H1 (cell line): Measurements from ENCODE around the gene HIPK2. TPM values are rescaled to one million over a fixed set of nuclear protein-coding genes. Genes with fewer than 3 reads are reported as not detected.

Experiments
- CTCF ChIA-PET: fragments of 300-600 bp; sonication (Branson Sonifier 250); formaldehyde crosslinking; loops from one replicate; lab custom pipeline; 2021; ENCODE audit not compliant: partially characterized antibody; lab: Charles Lee
- POLR2A ChIA-PET: fragments of 300-600 bp; sonication (Branson Sonifier 250); formaldehyde crosslinking; loops from one replicate; lab custom pipeline; 2021; ENCODE audit warnings: inconsistent platforms; ENCODE audit not compliant: partially characterized antibody; lab: Charles Lee
- DNase-seq, 2 experiments: peaks; one replicate each; pipeline versions ENCODE4 v3.0.0 to v3.0.0-alpha.2; 2010 to 2022; ENCODE audit warnings: low spot score in 2 of 2, low read depth in 1 of 2, mixed read lengths in 1 of 2
- FAIRE-seq: peaks from 2 replicates; lab custom pipeline; 2011; peaks lifted over from hg19 to GRCh38; lab: Jason Lieb, UNC
- H2AFZ ChIP-seq: 2 replicates; pipeline ENCODE4 v1.8.1; 2012; ENCODE audit warnings: low read length, inconsistent platforms
- H2AK5ac ChIP-seq: 2 replicates; pipeline ENCODE4 v1.6.1; 2013; ENCODE audit warnings: low read depth, low read length
- H2BK120ac ChIP-seq: replicated peaks from 2 replicates; pipeline ENCODE3; 2013; ENCODE audit warnings: low read depth, low read length, inconsistent platforms
- H2BK12ac ChIP-seq: 2 replicates; pipeline ENCODE4 v1.6.1; 2013; ENCODE audit warnings: low read depth, low read length
- H2BK15ac ChIP-seq: 2 replicates; pipeline ENCODE4 v1.6.1; 2013; ENCODE audit warnings: low read length
- H2BK20ac ChIP-seq: 2 replicates; pipeline ENCODE4 v1.6.1; 2013; ENCODE audit warnings: low read length
- H2BK5ac ChIP-seq: 2 replicates; pipeline ENCODE4 v1.6.1; 2013; ENCODE audit warnings: low read depth, low read length
- H3K14ac ChIP-seq: 2 replicates; pipeline ENCODE4 v1.6.1; 2013; ENCODE audit warnings: inconsistent platforms; ENCODE audit not compliant: insufficient read length
- H3K18ac ChIP-seq: 2 replicates; pipeline ENCODE4 v1.6.1; 2013; ENCODE audit warnings: low read length; ENCODE audit errors: extremely low read depth
- H3K23ac ChIP-seq: 2 replicates; pipeline ENCODE4 v1.6.1; 2013; ENCODE audit warnings: inconsistent platforms; ENCODE audit not compliant: insufficient read length
- H3K23me2 ChIP-seq: 2 replicates; pipeline ENCODE4 v1.6.1; 2013; ENCODE audit warnings: low read depth, low read length
- H3K27ac ChIP-seq: 2 replicates; pipeline ENCODE4 v1.6.1; 2011; ENCODE audit warnings: low read depth, low read length, inconsistent platforms
- H3K27me3 ChIP-seq, 4 experiments: replicated peaks in 1 of 4; 1 replicate in 1 of 4; 2 replicates in 3 of 4; pipeline versions ENCODE4 v1.6.1 to v1.8.1; 2011 to 2013; ENCODE audit warnings: low read length in 3 of 4, mild to moderate bottlenecking in 3 of 4, inconsistent platforms in 2 of 4, mixed read lengths in 2 of 4, moderate library complexity in 1 of 4; ENCODE audit not compliant: control insufficient read depth in 3 of 4, insufficient read depth in 3 of 4; ENCODE audit errors: extremely low read depth in 1 of 4
- H3K36me3 ChIP-seq, 4 experiments: 2 replicates each; pipeline versions ENCODE4 v1.6.1 to v1.8.1; 2011 to 2013; ENCODE audit warnings: mild to moderate bottlenecking in 4 of 4, low read length in 3 of 4, moderate library complexity in 2 of 4, control low read depth in 1 of 4, inconsistent platforms in 1 of 4; ENCODE audit not compliant: insufficient read depth in 4 of 4, control insufficient read depth in 2 of 4
- H3K4ac ChIP-seq: replicated peaks from 2 replicates; pipeline ENCODE3; 2013; ENCODE audit warnings: low read length, low read depth, mixed read lengths, inconsistent platforms; ENCODE audit not compliant: insufficient read length
- H3K4me1 ChIP-seq, 4 experiments: replicated peaks in 1 of 4; 1 replicate in 1 of 4; 2 replicates in 3 of 4; pipeline versions ENCODE4 v1.6.1 to v1.8.1; 2011 to 2013; ENCODE audit warnings: low read length in 3 of 4, inconsistent platforms in 2 of 4, mixed read lengths in 1 of 4; ENCODE audit not compliant: insufficient read depth in 4 of 4, control insufficient read depth in 3 of 4
- H3K4me2 ChIP-seq, 2 experiments: 2 replicates each; pipeline versions ENCODE4 v1.6.1 to v1.8.1; 2011 to 2013; ENCODE audit warnings: low read depth in 2 of 2, low read length in 2 of 2, control low read depth in 1 of 2, inconsistent platforms in 1 of 2, mild to moderate bottlenecking in 1 of 2; ENCODE audit not compliant: insufficient read depth in 1 of 2
- H3K4me3 ChIP-seq, 4 experiments: fragments of 200-600, 300-600 bp in 1 of 4; sonication (generic), shearing (Covaris generic), sonication (Bioruptor Twin) in 1 of 4; 2 replicates each; pipeline versions ENCODE4 v1.5.1 to v1.8.1; 2011 to 2016; ENCODE audit warnings: low read length in 4 of 4, low read depth in 3 of 4, control low read depth in 2 of 4, inconsistent platforms in 2 of 4, mild to moderate bottlenecking in 2 of 4, mixed read lengths in 1 of 4, moderate library complexity in 1 of 4; ENCODE audit not compliant: insufficient read depth in 2 of 4; ENCODE audit errors: extremely low read depth in 1 of 4
- H3K56ac ChIP-seq: replicated peaks from 2 replicates; pipeline ENCODE3; 2013; ENCODE audit warnings: low read depth, mild to moderate bottlenecking, mixed read lengths, low read length, inconsistent platforms; ENCODE audit not compliant: insufficient read length
- H3K79me1 ChIP-seq: 2 replicates; pipeline ENCODE4 v1.6.1; 2013; ENCODE audit warnings: low read depth, low read length, control low read depth
- H3K79me2 ChIP-seq, 2 experiments: 2 replicates each; pipeline versions ENCODE4 v1.6.1 to v1.8.1; 2012 to 2013; ENCODE audit warnings: low read length in 2 of 2, mild to moderate bottlenecking in 2 of 2, inconsistent platforms in 1 of 2; ENCODE audit not compliant: insufficient read depth in 2 of 2, control insufficient read depth in 1 of 2
- H3K9ac ChIP-seq, 4 experiments: replicated peaks in 1 of 4; 1 replicate in 1 of 4; 2 replicates in 3 of 4; pipeline versions ENCODE4 v1.6.1 to v1.8.1; 2011 to 2013; ENCODE audit warnings: low read depth in 3 of 4, low read length in 3 of 4, control low read depth in 2 of 4, mild to moderate bottlenecking in 2 of 4, moderate library complexity in 2 of 4, inconsistent platforms in 1 of 4; ENCODE audit errors: extremely low read depth in 1 of 4
- H3K9me3 ChIP-seq, 2 experiments: 2 replicates each; pipeline versions ENCODE4 v1.6.1 to v1.8.1; 2012 to 2013; ENCODE audit warnings: mild to moderate bottlenecking in 2 of 2, moderate library complexity in 2 of 2, control low read depth in 1 of 2, inconsistent platforms in 1 of 2, low read depth in 1 of 2, low read length in 1 of 2, mixed read lengths in 1 of 2; ENCODE audit not compliant: insufficient read depth in 2 of 2
- H4K20me1 ChIP-seq, 2 experiments: replicated peaks in 1 of 2; 2 replicates each; pipeline versions ENCODE3 to v1.8.1; 2011 to 2013; ENCODE audit warnings: inconsistent platforms in 2 of 2, low read length in 2 of 2, mild to moderate bottlenecking in 1 of 2; ENCODE audit not compliant: insufficient read depth in 2 of 2, control insufficient read depth in 1 of 2
- H4K5ac ChIP-seq: 2 replicates; pipeline ENCODE4 v1.6.1; 2013; ENCODE audit warnings: low read length, low read depth, mixed read lengths, inconsistent platforms; ENCODE audit not compliant: insufficient read length
- H4K8ac ChIP-seq: 2 replicates; pipeline ENCODE4 v1.8.0; 2013; ENCODE audit warnings: mild to moderate bottlenecking, moderate library complexity, low read length, inconsistent platforms; ENCODE audit not compliant: insufficient read depth; ENCODE audit errors: extremely low read depth
- H4K91ac ChIP-seq: replicated peaks from 2 replicates; pipeline ENCODE3; 2013; ENCODE audit warnings: low read length, mixed read lengths, inconsistent platforms; ENCODE audit not compliant: insufficient read length
- EZH2 ChIP-seq: fragments of 200-600 bp; sonication (generic); IDR thresholded peaks from 2 replicates; pipeline ENCODE4 v1.7.1; 2012; ENCODE audit warnings: low read depth, mild to moderate bottlenecking, moderate library complexity, low read length, inconsistent platforms; ENCODE audit not compliant: severe bottlenecking
- KDM5A ChIP-seq: fragments of 200-600 bp; IDR thresholded peaks from 2 replicates; pipeline ENCODE4 v1.7.1; 2012; ENCODE audit warnings: mild to moderate bottlenecking, low read length, inconsistent platforms, mixed read lengths
- POLR2AphosphoS5 ChIP-seq: IDR thresholded peaks from 2 replicates; pipeline ENCODE4 v1.6.1; 2011; ENCODE audit warnings: low read depth, low read length
- SIN3A ChIP-seq, 2 experiments: IDR thresholded peaks in 1 of 2; conservative IDR thresholded peaks in 1 of 2; 2 replicates each; pipeline ENCODE4 v1.6.1; 2011 to 2012; ENCODE audit warnings: low read length in 2 of 2, improper control_type of control experiment in 1 of 2, low read depth in 1 of 2, mild to moderate bottlenecking in 1 of 2
- SIX5 ChIP-seq: IDR thresholded peaks from 2 replicates; pipeline ENCODE4 v1.6.1; 2011; ENCODE audit warnings: mild to moderate bottlenecking, low read depth, low read length
- WGBS, 2 experiments: shearing (Covaris generic) in 1 of 2; methylation state at CpG; one replicate each; pipeline versions ENCODE4 v1.1.6 to v1.1.7; 2013 to 2015; ENCODE audit warnings: low lambda C conversion rate in 2 of 2, mixed read lengths in 2 of 2, inconsistent platforms in 1 of 2, low coverage in 1 of 2, missing lambda C conversion rate in 1 of 2; ENCODE audit not compliant: insufficient replicate concordance in 2 of 2, insufficient coverage in 1 of 2, insufficient read length in 1 of 2; ENCODE audit errors: extremely low coverage in 1 of 2, missing lambda C conversion rate in 1 of 2; 5-methylcytosine and 5-hydroxymethylcytosine counted together
- polyA plus RNA-seq, 7 experiments: library from polyadenylated mRNA; depleted of rRNA in 3 of 7; stranded (reverse) in 5 of 7; unstranded in 2 of 7; fragments of >200 nt in 5 of 7; fragments of 200-250 nt in 2 of 7; gene quantifications; 1 replicate in 5 of 7; 2 replicates in 1 of 7; 4 replicates in 1 of 7; pipeline versions ENCODE4 v1.2.1 to v1.2.3, GENCODE V29; 2011 to 2013; ENCODE audit warnings: missing spikeins in 2 of 7, mixed read lengths in 2 of 7
- total RNA-seq: library from RNA; stranded (reverse); fragmentation: NEBNext Ultra II Directional; extraction: Animal tissue kit (Norgen Biotek cat#: 25700); gene quantifications from 2 replicates; pipeline ENCODE4 v1.2.1, GENCODE V29; 2021
- TF ChIP-seq, protein P1 (sequence below): IDR thresholded peaks from 2 replicates; pipeline ENCODE4 v1.6.1; 2012; ENCODE audit warnings: low read length, inconsistent platforms

HIPK2 gene
- total and polyA plus RNA-seq, 2 of the 8 experiments (the other 6 are each of a cell fraction or from before 2014, with no cell fraction given): 8.3 to 24.3 TPM

DNA sequence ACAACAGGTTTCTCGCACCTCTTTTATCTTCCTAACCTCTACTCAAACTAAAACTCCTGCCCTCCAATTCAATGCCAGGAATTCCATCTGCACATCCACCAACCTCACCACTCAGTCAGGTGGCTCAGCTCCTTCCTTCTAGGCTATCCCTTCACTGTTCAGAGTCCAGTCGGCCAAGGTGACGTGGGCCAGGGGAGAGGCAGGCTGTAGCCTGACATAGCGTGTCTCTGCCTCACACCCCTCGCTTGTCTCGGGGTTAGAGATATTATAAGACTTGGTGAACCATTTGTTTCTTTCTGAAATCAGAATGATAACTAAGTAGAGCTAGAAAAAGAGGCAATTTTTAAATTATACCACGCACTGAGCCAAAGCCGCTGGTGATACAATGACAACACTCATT lies 31.1 kb downstream of the HIPK2 start:
- Histone ChIP-seq H2AK5ac (no peak overlapping the region), H2BK5ac (no peak overlapping the region), H2AFZ (no peak overlapping the region), H3K36me3 (no peaks in the 10 kb centered on the region), H3K9me3 (no peaks in the 10 kb centered on the region), H3K27me3 (no peaks in the 10 kb centered on the region), H3K79me2 (peaks cover 0 to 3% of the 10 kb centered on the region in 2 experiments; a peak in 1 of 4 replicates), H3K4me3 (no peak overlapping the region), H3K18ac (no peak overlapping the region), H3K4me2 (no peak overlapping the region), H2BK15ac (no peak overlapping the region), H2BK12ac (no peak overlapping the region), H3K23ac (no peak overlapping the region), H3K4me1 (peaks cover 0 to 12% (median 6%) of the 10 kb centered on the region in 4 experiments), H3K56ac (no peak overlapping the region), H4K8ac (no peak overlapping the region), H2BK120ac (no peak overlapping the region)
- CTCF ChIA-PET: interaction anchor here (1.1 to 3.8 kb wide), 6 partner anchors 8 to 260 kb away, joined by 3 to 28 read pairs (median 5); no protein-coding TSS in a partner anchor
- FAIRE-seq (no peak), DNase-seq (no peak)
- no peak for TF ChIP-seq KDM5A
- no peak for TF ChIP-seq SIX5
- TF ChIP-seq EZH2: no peak
- no peak for TF ChIP-seq POLR2AphosphoS5
- TF ChIP-seq SIN3A (conservative IDR thresholded peaks at IDR 0.05 in 1 of 2, IDR thresholded peaks at IDR 0.05 in 1 of 2; ENCODE audit: low read depth in 1 of 2, low read length in 2 of 2): no peak
- TF ChIP-seq, protein P1, sequence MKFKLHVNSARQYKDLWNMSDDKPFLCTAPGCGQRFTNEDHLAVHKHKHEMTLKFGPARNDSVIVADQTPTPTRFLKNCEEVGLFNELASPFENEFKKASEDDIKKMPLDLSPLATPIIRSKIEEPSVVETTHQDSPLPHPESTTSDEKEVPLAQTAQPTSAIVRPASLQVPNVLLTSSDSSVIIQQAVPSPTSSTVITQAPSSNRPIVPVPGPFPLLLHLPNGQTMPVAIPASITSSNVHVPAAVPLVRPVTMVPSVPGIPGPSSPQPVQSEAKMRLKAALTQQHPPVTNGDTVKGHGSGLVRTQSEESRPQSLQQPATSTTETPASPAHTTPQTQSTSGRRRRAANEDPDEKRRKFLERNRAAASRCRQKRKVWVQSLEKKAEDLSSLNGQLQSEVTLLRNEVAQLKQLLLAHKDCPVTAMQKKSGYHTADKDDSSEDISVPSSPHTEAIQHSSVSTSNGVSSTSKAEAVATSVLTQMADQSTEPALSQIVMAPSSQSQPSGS: no peak
- TF ChIP-seq, all 59 proteins: peak for 0
- POLR2A ChIA-PET: no interaction called here
- Histone ChIP-seq H3K79me1 (peaks cover 6% of the 10 kb centered on the region; the same call in 1 of the 2 replicates), H3K9ac (no peak overlapping the region), H4K91ac (no peak overlapping the region), H4K5ac (no peak overlapping the region), H3K14ac (no peak overlapping the region), H4K20me1 (peaks cover 0 to 5% of the 10 kb centered on the region in 2 experiments), H3K23me2 (no peaks in the 10 kb centered on the region), H3K4ac (no peak overlapping the region), H3K27ac (no peak overlapping the region), H2BK20ac (no peak overlapping the region)
- 87% methylated on average over 8 of the region's 8 CpGs; no CpG with 5 or more reads in 1 of the 2 experiments for WGBS, 2 experiments
